Smooth muscle cell of the brain vasculature (primary cell): Measurements from ENCODE around the gene APOC4.
"Not testable (repeated sequence)": the region's sequence is repeated elsewhere in the genome, so short reads cannot be mapped to it uniquely, and the experiment has no call there.

Experiments used
- DNase-seq: peaks from one replicate; pipeline ENCODE4 v3.0.0-alpha.2; 2012; ENCODE audit warnings: low read depth, low spot score

The APOC4 gene

GRCh38 chr19:44942067-44942571 is at the start of gene APOC4:
Gene APOC4 (plus strand): TSS chr19:44942237. CDS start chr19:44942278, 41 bp downstream.
- no peak for DNase-seq

DNA sequence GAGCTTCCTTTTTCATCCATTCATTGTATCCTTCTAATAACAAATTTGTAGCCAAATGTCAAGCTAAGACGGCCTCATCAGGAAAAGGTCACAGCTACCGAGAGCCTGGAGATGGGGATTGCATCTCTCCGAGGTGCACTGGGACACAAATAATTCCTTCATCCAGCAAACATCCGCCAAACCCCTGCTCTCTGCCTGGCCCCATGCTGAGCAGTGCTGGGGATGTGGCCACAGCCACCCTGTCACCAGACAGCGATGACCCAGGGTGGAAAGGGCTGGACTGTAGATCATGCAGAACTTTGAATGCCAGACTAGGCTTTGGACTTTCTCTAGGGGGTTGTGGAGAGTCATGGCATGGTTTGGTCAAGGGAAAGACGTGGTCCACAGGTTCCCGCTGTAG is 49.1 kb upstream of the APOC4 start:
- no peak for DNase-seq

DNA sequence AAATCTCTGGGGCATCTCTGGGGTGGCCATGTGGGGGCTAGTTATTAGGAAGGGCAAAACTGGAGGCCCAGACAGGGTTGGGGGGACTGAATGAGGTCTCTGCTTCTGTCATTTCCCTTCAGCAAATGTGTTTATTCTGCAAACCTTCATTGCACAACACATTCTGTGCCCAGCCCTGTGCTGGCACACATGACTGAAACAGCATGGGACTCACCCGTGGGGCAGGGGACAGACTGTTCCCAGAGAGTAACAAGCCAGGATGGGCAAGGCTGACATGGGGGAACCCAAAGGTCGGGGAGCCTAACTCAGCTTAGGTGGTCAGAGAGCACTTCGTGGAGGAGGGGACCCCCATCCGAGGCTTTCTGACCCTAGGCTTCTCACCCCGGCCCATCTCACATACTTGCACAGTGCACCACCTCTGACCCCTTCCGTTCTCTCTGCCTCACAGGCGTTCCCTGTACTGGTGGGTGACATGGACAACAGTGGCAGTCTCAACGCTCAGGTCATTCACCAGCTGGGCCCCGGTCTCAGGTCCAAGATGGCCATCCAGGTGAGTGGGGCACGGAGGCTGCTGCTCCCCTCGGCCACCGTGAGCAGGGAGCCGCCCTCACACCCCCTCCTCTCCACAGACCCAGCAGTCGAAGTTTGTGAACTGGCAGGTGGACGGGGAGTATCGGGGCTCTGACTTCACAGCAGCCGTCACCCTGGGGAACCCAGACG is 48.5 kb upstream of the APOC4 start:
- DNase-seq: no peak

GRCh38 chr19:44894052-44894400 is 48.0 kb upstream of the APOC4 start:
- DNase-seq: no peak

- no peak for DNase-seq
These were observed 47.1 kb upstream of the APOC4 start for GRCh38 chr19:44894946-44895345.

DNA sequence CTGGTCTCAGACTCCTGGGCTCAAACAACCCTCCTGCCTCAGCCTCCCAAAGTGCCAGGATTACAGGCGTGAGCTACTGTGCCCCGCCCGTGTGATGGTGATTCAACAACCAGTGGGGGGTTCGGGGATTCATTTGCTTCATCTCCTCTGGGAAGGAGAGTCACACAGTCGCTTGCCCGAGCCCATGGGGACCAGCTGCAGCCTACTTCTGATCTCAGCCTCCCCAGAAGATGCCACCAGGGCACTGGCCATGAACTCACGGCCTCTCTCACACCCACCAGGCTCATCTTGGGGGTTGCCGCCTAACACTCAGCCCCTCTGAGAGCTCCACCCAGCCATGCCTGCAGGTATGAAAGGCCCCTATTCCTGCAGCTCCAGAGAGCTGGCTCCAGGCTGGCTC is 44.2 kb upstream of the APOC4 start:
- DNase-seq: no peak

GRCh38 chr19:44900328-44901244 is 41.5 kb upstream of the APOC4 start:
- no peak for DNase-seq

DNA sequence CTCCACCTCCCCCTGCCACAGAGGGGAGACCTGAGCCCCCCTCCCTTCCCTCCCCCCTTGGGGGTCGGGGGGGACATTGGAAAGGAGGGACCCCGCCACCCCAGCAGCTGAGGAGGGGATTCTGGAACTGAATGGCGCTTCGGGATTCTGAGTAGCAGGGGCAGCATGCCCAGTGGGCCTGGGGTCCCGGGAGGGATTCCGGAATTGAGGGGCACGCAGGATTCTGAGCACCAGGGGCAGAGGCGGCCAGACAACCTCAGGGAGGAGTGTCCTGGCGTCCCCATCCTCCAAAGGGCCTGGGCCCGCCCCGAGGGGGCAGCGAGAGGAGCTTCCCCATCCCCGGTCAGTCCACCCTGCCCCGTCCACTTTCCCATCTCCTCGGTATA is 38.8 kb upstream of the APOC4 start:
- no peak for DNase-seq

DNA sequence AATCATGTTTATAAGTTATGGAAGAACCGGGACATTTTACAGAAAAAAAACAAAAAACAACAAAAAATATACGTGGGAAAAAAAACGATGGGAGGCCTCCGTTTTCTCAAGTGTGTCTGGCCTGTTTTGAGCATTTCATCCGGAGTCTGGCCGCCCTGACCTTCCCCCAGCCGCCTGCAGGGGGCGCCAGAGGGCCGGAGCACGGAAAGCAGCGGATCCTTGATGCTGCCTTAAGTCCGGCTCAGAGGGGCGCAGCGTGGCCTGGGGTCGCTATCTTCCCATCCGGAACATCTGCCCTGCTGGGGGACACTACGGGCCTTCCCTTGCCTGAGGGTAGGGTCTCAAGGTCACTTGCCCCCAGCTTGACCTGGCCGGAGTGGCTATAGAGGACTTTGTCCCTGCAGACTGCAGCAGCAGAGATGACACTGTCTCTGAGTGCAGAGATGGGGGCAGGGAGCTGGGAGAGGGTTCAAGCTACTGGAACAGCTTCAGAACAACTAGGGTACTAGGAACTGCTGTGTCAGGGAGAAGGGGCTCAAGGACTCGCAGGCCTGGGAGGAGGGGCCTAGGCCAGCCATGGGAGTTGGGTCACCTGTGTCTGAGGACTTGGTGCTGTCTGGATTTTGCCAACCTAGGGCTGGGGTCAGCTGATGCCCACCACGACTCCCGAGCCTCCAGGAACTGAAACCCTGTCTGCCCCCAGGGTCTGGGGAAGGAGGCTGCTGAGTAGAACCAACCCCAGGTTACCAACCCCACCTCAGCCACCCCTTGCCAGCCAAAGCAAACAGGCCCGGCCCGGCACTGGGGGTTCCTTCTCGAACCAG is 38.2 kb upstream of the APOC4 start:
- DNase-seq: no peak

DNA sequence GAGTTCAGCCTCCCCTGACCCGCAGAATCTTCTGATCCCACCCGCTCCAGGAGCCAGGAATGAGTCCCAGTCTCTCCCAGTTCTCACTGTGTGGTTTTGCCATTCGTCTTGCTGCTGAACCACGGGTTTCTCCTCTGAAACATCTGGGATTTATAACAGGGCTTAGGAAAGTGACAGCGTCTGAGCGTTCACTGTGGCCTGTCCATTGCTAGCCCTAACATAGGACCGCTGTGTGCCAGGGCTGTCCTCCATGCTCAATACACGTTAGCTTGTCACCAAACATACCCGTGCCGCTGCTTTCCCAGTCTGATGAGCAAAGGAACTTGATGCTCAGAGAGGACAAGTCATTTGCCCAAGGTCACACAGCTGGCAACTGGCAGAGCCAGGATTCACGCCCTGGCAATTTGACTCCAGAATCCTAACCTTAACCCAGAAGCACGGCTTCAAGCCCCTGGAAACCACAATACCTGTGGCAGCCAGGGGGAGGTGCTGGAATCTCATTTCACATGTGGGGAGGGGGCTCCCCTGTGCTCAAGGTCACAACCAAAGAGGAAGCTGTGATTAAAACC is 37.5 kb upstream of the APOC4 start:
- no peak for DNase-seq

GRCh38 chr19:44905437-44906160 is 36.4 kb upstream of the APOC4 start, which contains the start of gene APOE:
Gene APOE (plus strand): TSS chr19:44905796. CDS start chr19:44906625, 829 bp downstream.
- no peak for DNase-seq

DNA sequence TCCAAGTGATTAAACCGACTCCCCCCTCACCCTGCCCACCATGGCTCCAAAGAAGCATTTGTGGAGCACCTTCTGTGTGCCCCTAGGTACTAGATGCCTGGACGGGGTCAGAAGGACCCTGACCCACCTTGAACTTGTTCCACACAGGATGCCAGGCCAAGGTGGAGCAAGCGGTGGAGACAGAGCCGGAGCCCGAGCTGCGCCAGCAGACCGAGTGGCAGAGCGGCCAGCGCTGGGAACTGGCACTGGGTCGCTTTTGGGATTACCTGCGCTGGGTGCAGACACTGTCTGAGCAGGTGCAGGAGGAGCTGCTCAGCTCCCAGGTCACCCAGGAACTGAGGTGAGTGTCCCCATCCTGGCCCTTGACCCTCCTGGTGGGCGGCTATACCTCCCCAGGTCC is 34.4 kb upstream of the APOC4 start:
- no peak for DNase-seq

- no peak for DNase-seq
These were observed 33.8 kb upstream of the APOC4 start for GRCh38 chr19:44908074-44908835.

- no peak for DNase-seq
These were observed 33.2 kb upstream of the APOC4 start for GRCh38 chr19:44908836-44909261.

DNA sequence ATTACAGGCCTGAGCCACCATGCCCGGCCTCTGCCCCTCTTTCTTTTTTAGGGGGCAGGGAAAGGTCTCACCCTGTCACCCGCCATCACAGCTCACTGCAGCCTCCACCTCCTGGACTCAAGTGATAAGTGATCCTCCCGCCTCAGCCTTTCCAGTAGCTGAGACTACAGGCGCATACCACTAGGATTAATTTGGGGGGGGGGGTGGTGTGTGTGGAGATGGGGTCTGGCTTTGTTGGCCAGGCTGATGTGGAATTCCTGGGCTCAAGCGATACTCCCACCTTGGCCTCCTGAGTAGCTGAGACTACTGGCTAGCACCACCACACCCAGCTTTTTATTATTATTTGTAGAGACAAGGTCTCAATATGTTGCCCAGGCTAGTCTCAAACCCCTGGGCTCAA is 32.3 kb upstream of the APOC4 start:
- DNase-seq: no peak

DNA sequence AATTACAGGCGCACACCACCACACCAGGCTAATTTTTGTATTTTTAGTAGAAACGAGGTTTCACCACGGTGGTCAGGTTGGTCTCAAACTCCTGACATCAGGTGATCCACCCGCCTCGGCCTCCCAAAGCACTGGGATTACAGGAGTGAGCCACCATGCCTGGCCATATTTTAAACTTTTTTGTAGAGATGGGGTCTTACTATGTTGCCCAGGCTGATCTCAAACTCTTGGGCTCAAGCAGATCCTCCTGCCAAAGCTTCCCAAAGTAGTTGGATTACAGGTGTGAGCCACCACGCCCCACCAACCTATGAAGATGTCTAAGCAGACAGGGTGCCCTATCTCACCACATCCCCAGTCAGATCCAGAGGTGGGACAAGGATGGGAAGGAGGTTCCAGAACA is 30.1 kb upstream of the APOC4 start:
- DNase-seq: not testable (repeated sequence)

GRCh38 chr19:44912854-44913253 is 29.2 kb upstream of the APOC4 start:
- DNase-seq: no peak

GRCh38 chr19:44913512-44914432 is 28.3 kb upstream of the APOC4 start:
- DNase-seq: not testable (repeated sequence)
